ENCODE results near the gene HMGCS1.
"Not testable (repeated sequence)": the region's sequence is repeated elsewhere in the genome, so short reads cannot be mapped to it uniquely, and the experiment has no call there.

Gene HMGCS1

DNA sequence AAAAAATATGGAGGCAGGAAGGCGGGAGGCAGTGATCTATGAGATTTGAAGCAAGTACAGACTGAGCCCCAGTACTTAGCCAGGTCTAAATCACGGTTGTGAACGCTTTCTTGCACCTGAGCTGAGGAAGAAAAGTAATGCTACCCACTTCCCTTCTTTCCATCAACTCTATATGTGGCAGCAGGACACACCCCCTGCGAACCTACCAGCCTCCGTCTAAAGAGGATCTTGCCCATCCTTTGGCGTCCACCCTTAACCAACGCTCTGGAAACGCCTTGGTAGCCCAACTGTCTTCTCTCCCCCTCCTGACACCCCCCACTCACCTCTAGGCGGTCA lies 545 bp downstream of the HMGCS1 start:
- DNase-seq, result peak in 2 of 56 donors; percentile 23 to 68

DNA sequence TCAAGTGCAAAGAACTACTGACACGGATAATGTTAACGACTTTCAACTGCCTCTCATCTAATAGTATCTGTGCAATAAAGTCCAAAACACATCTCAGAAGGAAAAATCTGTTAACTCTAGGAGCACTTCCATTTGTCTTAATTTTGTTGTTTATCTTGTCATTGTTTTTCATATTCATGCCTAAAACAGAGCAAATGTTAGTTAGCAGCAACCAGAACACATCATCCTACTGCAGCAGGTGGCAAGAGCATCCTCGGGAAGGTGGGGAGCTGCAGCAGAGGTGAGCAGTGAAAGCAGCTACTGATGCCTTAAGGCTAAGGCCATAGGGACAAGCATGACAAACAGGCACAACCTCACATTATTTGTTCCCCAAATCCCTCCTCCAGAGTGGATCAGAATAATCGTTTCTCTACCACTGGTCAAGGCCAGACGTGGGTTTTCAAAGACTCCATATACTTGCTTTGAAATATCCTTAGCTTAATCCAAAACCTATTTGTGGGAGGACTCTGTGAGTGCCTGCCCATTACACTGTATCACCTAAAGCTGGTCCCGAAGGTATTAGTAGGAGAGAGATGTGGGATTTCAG lies 1.0 kb downstream of the HMGCS1 start:
- DNase-seq, result peak in 2 of 56 donors; percentile 1 to 12

- DNase-seq, result no peak
Observed at GRCh38 chr5:43309637-43310036, 3.6 kb downstream of the HMGCS1 start.

- DNase-seq, result no peak
Observed at GRCh38 chr5:43309122-43309521, 4.1 kb downstream of the HMGCS1 start.

GRCh38 chr5:43306954-43307353 lies 6.3 kb downstream of the HMGCS1 start:
- not testable (repeated sequence) for DNase-seq

DNA sequence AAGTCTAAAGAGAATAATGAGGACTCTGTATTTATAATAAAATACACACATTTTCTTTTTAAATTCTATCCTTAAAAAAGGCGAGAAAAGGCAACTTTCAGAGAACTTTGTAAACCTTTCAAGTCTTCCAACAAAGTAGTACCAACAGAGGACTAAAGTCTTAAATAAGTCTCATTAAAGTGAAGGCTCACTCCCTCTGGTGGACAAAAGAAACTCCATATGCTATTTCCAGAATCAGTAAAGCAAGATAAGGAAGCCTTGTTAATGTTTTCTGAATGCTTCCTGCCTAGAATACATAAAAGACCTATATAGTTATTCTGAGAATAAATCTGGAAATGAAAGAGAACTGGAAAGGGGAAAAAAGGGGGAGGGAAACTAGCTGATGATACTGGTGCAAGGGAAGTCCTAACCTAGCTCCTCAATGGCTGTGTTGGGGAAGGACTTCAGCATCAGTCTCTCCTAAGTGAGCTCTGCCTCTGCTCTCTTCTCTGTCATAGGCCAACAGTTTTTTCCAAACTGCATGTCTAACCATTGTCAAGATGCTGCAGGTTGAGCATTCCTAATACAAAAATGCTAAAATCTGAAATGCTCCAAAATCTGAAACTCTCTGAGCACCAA lies 7.2 kb downstream of the HMGCS1 start:
- DNase-seq, result peak in 2 of 56 donors; percentile 2 to 5

DNA sequence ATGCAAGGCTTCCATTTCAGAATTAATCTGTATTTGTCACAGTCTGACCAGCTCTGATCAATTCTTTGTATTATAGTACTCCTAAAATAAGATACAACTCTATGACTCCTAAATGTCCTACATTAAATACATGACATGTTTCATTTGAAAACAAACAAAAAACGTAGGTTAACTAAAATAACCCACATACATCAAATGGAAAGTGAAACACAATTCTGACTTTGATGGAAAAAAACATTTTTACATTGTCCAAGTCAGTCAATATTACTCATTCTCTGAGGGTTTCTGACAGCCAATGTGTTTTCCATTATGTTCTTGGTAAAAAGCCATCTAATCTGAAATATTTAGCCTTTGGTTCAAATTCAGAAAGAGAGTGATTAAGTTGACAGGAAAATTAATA lies 8.7 kb downstream of the HMGCS1 start:
- DNase-seq, result no peak

DNA sequence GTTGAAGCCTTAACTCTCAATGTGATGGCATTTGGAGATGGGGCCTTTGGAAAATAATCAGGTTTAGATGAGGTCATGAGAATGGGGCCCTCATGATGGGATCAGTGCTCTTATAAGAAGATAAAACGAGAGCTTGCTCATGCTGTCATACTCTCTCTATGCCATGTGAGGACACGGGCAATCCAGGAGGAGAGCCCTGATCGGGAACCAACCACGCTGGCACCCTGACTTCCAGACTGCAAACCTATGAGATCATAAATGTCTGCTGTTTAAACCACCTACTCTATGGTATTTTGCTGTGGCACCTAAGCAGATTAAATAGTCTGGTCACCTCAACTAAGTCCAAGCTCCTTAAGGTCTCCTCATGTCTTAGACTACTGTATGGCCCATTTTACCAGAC lies 10.0 kb downstream of the HMGCS1 start:
- DNase-seq, result no peak

GRCh38 chr5:43302481-43302880 lies 10.7 kb downstream of the HMGCS1 start:
- DNase-seq, result no peak

DNA sequence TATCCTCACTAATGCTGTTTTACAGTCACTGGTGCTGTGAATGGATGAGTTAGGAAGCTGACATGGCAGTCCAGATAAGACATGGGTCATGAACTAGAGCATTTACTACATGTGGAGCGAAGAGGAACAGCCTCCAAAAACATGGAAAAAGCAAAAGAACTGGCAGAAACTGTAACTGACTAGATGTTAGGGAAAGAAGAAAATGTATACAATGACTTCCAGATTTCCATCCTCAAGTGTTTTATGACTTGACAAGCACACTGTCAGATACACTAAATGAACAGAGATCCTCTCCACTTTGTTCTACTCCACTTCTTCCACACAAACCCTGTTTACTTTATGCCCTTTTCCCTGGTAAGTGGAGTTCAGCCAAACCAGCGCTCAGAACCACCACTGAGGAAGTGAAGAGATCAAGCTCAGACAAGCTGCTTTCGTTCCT lies 11.5 kb downstream of the HMGCS1 start:
- DNase-seq, result no peak

- DNase-seq, result no peak
Observed at GRCh38 chr5:43300112-43300511, 13.1 kb downstream of the HMGCS1 start.

DNA sequence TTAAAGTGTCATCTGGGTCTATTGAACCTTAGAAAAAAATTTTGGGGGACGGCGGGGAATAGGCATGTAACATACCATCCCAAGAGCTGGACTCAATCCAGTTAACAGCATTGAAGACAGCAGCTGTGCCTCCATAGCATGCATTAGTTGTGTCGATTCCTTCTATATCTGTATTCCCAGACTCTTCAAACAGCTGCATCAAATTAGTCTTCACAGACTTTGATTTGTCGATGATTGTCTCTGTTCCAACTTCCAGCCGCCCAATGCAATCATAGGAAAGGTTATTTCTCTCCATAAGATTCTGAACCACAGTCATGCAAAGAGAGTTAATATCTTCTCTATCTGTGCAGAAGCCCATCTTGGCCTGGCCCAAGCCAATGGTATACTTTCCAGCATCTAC lies 14.8 kb downstream of the HMGCS1 start:
- no peak for DNase-seq

DNA sequence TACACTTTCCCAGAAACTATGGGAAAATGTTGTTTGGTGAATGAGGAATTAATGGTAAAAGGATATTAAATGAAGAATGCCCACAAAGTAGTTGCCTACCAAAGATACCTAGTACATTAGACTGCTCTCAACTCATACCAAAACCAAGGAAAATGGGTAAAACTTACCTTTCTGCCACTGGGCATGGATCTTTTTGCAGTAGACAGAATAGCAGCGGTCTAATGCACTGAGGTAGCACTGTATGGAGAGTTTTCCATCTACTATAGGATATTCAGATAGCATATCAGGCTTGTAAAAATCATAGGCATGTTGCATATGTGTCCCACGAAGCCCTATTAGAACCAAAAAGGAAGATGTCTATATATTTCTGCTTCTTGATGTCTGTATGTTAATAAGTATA lies 16.4 kb downstream of the HMGCS1 start:
- no peak for DNase-seq

DNA sequence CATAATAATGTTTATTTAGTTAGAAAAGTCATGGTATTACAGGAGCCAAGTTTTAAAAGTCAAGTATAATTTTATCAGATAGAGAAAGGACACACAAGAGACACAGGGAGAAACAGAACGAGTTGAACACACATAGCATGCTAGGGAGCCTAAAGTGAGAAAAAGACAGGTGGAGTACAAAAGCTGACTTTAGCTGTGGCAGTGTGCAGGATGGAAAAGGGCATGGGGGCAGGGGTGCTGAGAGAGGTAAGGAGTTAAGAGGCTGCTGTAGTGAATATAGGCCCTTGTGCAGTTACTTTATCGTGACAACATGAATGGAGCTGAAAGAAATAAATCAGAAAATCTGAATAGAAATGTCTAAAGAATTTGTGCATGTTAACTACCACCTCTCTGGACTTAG lies 18.0 kb downstream of the HMGCS1 start:
- no peak for DNase-seq

GRCh38 chr5:43294226-43294625 lies 19.0 kb downstream of the HMGCS1 start:
- no peak for DNase-seq

DNA sequence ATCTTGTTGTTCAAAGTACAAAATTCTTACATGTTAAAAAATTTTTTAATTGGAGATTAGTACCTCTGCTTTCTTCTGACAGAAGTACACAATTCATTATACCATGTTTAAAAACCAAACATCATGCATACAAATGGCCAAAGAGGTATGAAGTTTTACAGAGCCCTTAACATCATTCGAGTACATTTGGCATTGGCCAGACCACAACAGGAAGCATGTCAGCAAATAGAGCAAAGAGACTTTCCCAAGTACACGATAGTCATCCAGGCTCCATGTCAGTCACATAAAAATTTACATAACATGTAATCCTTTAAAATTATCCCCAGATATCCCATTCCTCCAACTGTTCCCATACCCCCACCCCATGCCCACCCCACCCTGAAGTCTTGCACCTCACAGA lies 22.5 kb downstream of the HMGCS1 start:
- no peak for DNase-seq

GRCh38 chr5:43288269-43288831 lies 24.9 kb downstream of the HMGCS1 start:
- no peak for DNase-seq

DNA sequence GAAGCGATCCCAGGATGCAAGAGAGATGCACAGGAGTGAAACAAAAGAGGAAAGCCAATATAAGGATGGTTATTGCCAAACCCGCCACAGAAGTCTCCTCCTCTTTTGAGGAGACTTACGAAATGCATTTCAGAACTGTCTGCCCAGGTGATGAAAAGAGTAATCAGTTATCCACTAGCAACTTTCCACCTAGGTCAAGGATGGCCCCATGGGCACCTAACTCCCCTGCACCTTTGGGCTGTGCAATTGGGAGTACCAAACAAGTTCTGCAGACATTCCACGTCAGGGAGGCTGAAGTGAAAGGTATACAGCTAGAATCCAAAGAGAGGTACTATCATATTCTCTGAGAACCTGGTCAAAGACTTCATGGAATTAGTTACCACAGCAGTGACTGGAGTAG lies 25.7 kb downstream of the HMGCS1 start:
- DNase-seq, result no peak

DNA sequence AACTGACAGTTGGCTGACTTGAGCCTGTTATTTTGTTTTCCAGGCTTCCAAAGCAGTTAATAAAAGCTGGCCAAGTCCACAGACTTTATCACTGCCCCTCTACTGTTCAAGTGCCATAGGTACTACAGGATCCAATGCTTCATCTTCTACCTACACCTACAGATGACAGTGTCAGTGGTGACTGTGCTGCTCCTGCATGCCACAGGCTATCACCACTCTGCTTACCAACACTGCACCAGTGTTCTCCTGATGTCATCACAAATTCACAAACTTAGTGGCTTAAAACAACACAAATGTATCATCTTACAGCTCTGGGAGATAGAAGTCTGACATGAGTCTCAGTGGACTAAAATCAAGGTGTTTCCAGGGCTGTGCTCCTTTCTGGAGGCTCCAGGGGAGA lies 26.6 kb downstream of the HMGCS1 start:
- DNase-seq, result no peak

GRCh38 chr5:43281840-43282658 lies 31.2 kb downstream of the HMGCS1 start:
- no peak for DNase-seq

GRCh38 chr5:43279548-43280274 lies 33.5 kb downstream of the HMGCS1 start:
- no peak for DNase-seq

DNA sequence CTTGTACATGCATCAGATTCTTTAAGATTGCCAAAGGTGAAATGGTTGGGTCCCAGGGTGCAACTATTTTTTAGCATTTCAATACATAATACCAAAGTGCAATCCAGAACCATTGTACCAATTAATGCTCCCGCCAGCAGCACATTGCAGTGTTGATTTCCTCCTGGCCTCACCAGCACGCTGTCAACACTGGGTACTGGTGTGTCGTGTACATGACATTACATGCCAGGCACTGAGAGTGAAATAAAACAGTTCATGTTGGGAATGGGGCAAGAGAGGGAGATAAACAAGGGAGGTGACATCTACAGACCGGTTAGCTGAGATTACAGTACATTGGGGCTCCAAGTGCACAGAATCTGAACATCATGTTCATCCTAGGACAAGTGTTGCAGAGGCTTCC lies 37.8 kb downstream of the HMGCS1 start:
- DNase-seq, result no peak

Measured in nucleus accumbens (tissue), 56 donors.